Osteocyte (in vitro differentiated cells): ENCODE measurements around the gene RELT. TPM values are rescaled to one million over a fixed set of nuclear protein-coding genes. Genes with fewer than 3 reads are reported as not detected.

Source experiments
- DNase-seq: peaks from one replicate; pipeline ENCODE4 v3.0.0; 2021; ENCODE audit warnings: mixed read lengths; ENCODE audit not compliant: unreplicated experiment; ENCODE audit errors: extremely low spot score
- H3K27ac Mint-ChIP-seq: one replicate; pipeline ENCODE4 v1.8.0; 2021; ENCODE audit warnings: mild to moderate bottlenecking, mixed read lengths; ENCODE audit not compliant: unreplicated experiment
- H3K27me3 Mint-ChIP-seq: one replicate; pipeline ENCODE4 v1.8.0; 2021; ENCODE audit warnings: mixed read lengths; ENCODE audit not compliant: unreplicated experiment
- H3K36me3 Mint-ChIP-seq: one replicate; pipeline ENCODE4 v1.8.0; 2021; ENCODE audit warnings: mixed read lengths; ENCODE audit not compliant: unreplicated experiment
- H3K4me1 Mint-ChIP-seq: one replicate; pipeline ENCODE4 v1.8.0; 2021; ENCODE audit warnings: mixed read lengths; ENCODE audit not compliant: unreplicated experiment
- H3K4me3 Mint-ChIP-seq: one replicate; pipeline ENCODE4 v1.8.0; 2021; ENCODE audit warnings: mild to moderate bottlenecking, moderate library complexity, mixed read lengths; ENCODE audit not compliant: unreplicated experiment
- H3K9me3 Mint-ChIP-seq: one replicate; pipeline ENCODE4 v1.8.0; 2021; ENCODE audit warnings: mixed read lengths; ENCODE audit not compliant: unreplicated experiment
- CTCF ChIP-seq: fragments of 200-600 bp; sonication (generic); IDR thresholded peaks from 2 replicates; pipeline ENCODE4 v1.5.0; 2021; ENCODE audit warnings: antibody characterized with exemption, mild to moderate bottlenecking, moderate library complexity
- total RNA-seq: library from RNA; stranded (reverse); gene quantifications from 2 replicates; pipeline ENCODE4 v1.2.1, GENCODE V29; 2021

RELT gene
- total RNA-seq, 1 donor from 2014 or later, result 3.3 TPM

- no peak overlapping the region for H3K4me3 Mint-ChIP-seq
- no peaks in the 10 kb centered on the region for H3K27me3 Mint-ChIP-seq
- peaks cover 10% of the 10 kb centered on the region for H3K36me3 Mint-ChIP-seq
- no peak for TF ChIP-seq CTCF
- no peak overlapping the region for H3K27ac Mint-ChIP-seq
- peaks cover 16% of the 10 kb centered on the region for H3K4me1 Mint-ChIP-seq
- no peaks in the 10 kb centered on the region for H3K9me3 Mint-ChIP-seq
- DNase-seq, result no peak
These were observed 27.4 kb upstream of the RELT start for GRCh38 chr11:73348838-73349237.

DNA sequence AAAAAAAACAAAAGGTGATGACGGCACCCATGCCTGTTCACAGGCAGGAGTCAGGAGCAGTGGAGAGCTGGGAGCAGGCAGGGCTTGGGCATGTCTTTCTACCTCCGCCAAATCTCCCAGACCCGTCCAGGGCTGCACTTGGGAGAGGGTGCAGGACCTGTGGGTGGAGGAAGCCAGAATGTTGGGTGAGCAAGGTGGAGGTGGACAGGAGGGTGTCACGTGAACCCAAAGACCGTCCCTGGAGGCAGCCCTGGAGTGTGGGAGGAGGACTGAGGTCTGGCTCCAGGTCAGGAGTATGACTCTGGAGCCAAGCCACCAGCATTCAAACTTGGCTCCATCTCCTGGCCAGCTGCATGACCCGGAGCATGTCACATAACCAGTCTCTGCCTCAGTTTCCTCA, 26.6 kb upstream of the RELT start:
- no peak for TF ChIP-seq CTCF
- no peak for DNase-seq

DNA sequence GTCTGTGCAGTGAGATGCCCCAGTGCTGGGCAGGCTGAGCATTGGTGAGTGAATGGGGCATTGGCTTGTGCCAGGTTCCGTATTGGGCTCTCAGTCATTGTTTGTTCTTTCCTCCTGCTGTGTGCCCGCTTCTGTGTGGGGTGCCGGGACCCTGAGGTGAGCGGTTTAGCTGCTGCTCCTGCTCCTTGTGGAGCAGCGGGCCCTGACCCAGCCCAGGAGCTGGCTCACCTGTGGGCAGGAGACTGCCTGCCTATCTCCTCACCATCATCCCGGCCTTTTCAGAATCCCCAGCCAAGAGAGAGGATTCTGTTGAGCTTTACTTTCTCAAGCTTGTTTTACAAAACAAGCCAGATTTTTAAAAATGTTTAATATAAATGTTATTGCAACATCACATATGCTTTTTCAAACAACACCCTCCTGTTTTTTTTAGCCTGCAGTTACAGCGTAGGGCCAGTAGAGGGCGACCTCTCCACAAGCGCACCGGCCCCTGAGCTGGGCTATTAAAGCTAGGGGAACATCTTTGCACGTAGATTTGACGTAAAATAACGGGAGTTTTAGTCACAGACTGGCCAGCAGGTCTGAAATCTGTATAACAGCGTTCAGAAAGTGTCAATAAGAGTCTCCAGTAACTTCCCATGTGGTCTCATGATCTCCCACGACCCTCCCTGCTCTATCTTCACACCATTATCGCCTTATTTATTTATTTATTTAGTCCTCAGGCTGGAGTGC, 25.1 kb upstream of the RELT start:
- DNase-seq, result no peak
- Mint-ChIP-seq H3K27ac (peak overlapping the region; percentile 40), H3K4me1 (peaks cover 10% of the 10 kb centered on the region), H3K27me3 (no peaks in the 10 kb centered on the region), H3K36me3 (peaks cover 14% of the 10 kb centered on the region), H3K4me3 (no peak overlapping the region), H3K9me3 (no peaks in the 10 kb centered on the region)
- TF ChIP-seq CTCF, result peak; percentile 97

More for the DNA sequence above, 26.6 kb upstream of the RELT start:
- no peaks in the 10 kb centered on the region for H3K9me3 Mint-ChIP-seq
- peaks cover 13% of the 10 kb centered on the region for H3K4me1 Mint-ChIP-seq
- no peaks in the 10 kb centered on the region for H3K27me3 Mint-ChIP-seq
- no peak overlapping the region for H3K27ac Mint-ChIP-seq
- no peak overlapping the region for H3K4me3 Mint-ChIP-seq
- H3K36me3 Mint-ChIP-seq, result peaks cover 10% of the 10 kb centered on the region

- H3K4me3 Mint-ChIP-seq, result no peak overlapping the region
- no peaks in the 10 kb centered on the region for H3K27me3 Mint-ChIP-seq
- no peak for DNase-seq
- no peak overlapping the region for H3K27ac Mint-ChIP-seq
- peaks cover 10% of the 10 kb centered on the region for H3K4me1 Mint-ChIP-seq
- no peaks in the 10 kb centered on the region for H3K9me3 Mint-ChIP-seq
- H3K36me3 Mint-ChIP-seq, result peaks cover 22% of the 10 kb centered on the region
- no peak for TF ChIP-seq CTCF
These were observed 22.8 kb upstream of the RELT start for GRCh38 chr11:73353422-73353821.

DNA sequence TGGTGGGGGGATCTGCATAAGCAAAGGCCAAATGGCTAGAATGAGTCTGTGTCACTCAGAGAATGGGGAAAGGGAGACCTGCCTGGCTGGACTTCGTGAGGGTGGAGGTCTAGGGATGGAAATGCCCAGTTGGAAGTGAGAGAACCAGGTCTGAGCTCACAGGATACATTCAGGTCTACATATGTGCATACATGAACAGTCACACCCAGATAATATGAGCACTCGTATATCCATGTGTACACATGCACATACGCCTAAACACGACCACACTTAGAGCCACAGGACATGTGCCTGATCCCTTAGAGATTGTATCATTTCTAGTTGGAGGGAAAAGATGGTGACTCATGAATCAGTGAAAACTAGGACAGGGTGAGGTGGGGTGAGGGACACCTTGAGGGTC, 21.1 kb upstream of the RELT start:
- Mint-ChIP-seq H3K36me3 (peaks cover 22% of the 10 kb centered on the region), H3K9me3 (no peaks in the 10 kb centered on the region), H3K27ac (no peak overlapping the region)

More for the DNA sequence above, 21.1 kb upstream of the RELT start:
- H3K27me3 Mint-ChIP-seq, result no peaks in the 10 kb centered on the region
- H3K4me1 Mint-ChIP-seq, result peaks cover 10% of the 10 kb centered on the region
- no peak overlapping the region for H3K4me3 Mint-ChIP-seq
- TF ChIP-seq CTCF, result no peak
- no peak for DNase-seq
